NB4 (cell line): Measurements from ENCODE around the gene NDRG3.

Experiments used
- CTCF ChIP-seq: IDR thresholded peaks from one replicate; pipeline ENCODE4 v1.5.1; 2012; ENCODE audit warnings: low read depth, low read length
- MAX ChIP-seq: IDR thresholded peaks from 2 replicates; pipeline ENCODE4 v1.6.1; 2011; ENCODE audit warnings: low read depth, low read length
- POLR2A ChIP-seq: IDR thresholded peaks from 2 replicates; pipeline ENCODE4 v1.6.1; 2011; ENCODE audit warnings: mild to moderate bottlenecking; ENCODE audit not compliant: insufficient read length; ENCODE audit errors: extremely low read depth

GRCh38 chr20:36770680-36771079, 24.8 kb upstream of the NDRG3 start:
- TF ChIP-seq CTCF (no peak), MAX (no peak), POLR2A (no peak)
